Measurements from ENCODE around the gene SKP2.

GRCh38 chr5:36138900-36139683, 12.8 kb upstream of the SKP2 start:
- TF ChIP-seq CTCF (IDR thresholded peaks at IDR 0.05) (no peak), POLR2A (IDR thresholded peaks at IDR 0.05) (no peak)
